Liver (tissue), 9 donors: ENCODE results near the gene COL5A1. TPM values are rescaled to one million over a fixed set of nuclear protein-coding genes. Genes with fewer than 3 reads are reported as not detected.

ENCODE experiments used
- DNase-seq: peaks from one replicate; pipeline ENCODE4 v3.0.0-alpha.2; 2017; ENCODE audit warnings: low spot score
- H3K27ac ChIP-seq, 2 donors: one replicate each; pipeline ENCODE4 v1.7.0; 2013; ENCODE audit warnings: inconsistent platforms in 2 of 2, low read length in 2 of 2, control low read depth in 1 of 2, low read depth in 1 of 2, mild to moderate bottlenecking in 1 of 2
- H3K27me3 ChIP-seq, 4 donors: one replicate each; pipeline versions ENCODE4 v1.6.1 to v1.7.0; 2013; ENCODE audit warnings: low read length in 3 of 4, inconsistent platforms in 1 of 4, mild to moderate bottlenecking in 1 of 4, moderate library complexity in 1 of 4; ENCODE audit not compliant: control insufficient read depth in 4 of 4, insufficient read depth in 4 of 4
- H3K36me3 ChIP-seq, 4 donors: one replicate each; pipeline versions ENCODE4 v1.6.1 to v1.7.0; 2013; ENCODE audit warnings: low read length in 3 of 4, mild to moderate bottlenecking in 3 of 4, low read depth in 1 of 4, moderate library complexity in 1 of 4; ENCODE audit not compliant: control insufficient read depth in 4 of 4, insufficient read depth in 3 of 4
- H3K4me1 ChIP-seq, 4 donors: one replicate each; pipeline versions ENCODE4 v1.6.1 to v1.7.0; 2013; ENCODE audit warnings: low read length in 3 of 4, mild to moderate bottlenecking in 3 of 4, moderate library complexity in 1 of 4; ENCODE audit not compliant: control insufficient read depth in 4 of 4, insufficient read depth in 4 of 4
- H3K4me3 ChIP-seq, 3 donors: one replicate each; pipeline versions ENCODE4 v1.6.1 to v1.7.0; 2013; ENCODE audit warnings: low read length in 3 of 3, control low read depth in 1 of 3, low read depth in 1 of 3, mild to moderate bottlenecking in 1 of 3
- H3K9ac ChIP-seq, 2 donors: one replicate each; pipeline ENCODE4 v1.7.0; 2013; ENCODE audit warnings: low read length in 2 of 2, mild to moderate bottlenecking in 2 of 2, moderate library complexity in 2 of 2, control low read depth in 1 of 2, low read depth in 1 of 2
- H3K9me3 ChIP-seq, 4 donors: one replicate each; pipeline versions ENCODE4 v1.6.1 to v1.7.0; 2013; ENCODE audit warnings: low read length in 3 of 4; ENCODE audit not compliant: control insufficient read depth in 4 of 4
- ATF3 ChIP-seq: IDR thresholded peaks from 2 replicates; pipeline ENCODE4 v1.6.1; 2016; ENCODE audit warnings: antibody characterized with exemption
- CTCF ChIP-seq: fragments of 150-350 bp; IDR thresholded peaks from 2 replicates; pipeline ENCODE4 v1.5.1; 2017; ENCODE audit warnings: improper control_type of control experiment, low read depth, low read length; ENCODE audit not compliant: missing input control
- EGR1 ChIP-seq, 2 donors: IDR thresholded peaks; 2 replicates each; pipeline ENCODE4 v1.6.1; 2016 to 2018; ENCODE audit warnings: antibody characterized with exemption in 2 of 2, low read depth in 2 of 2
- FOXA1 ChIP-seq: IDR thresholded peaks from 2 replicates; pipeline ENCODE4 v1.6.1; 2016; ENCODE audit warnings: antibody characterized with exemption
- HNF4A ChIP-seq, 2 donors: conservative IDR thresholded peaks; 2 replicates each; pipeline ENCODE4 v1.6.1; 2016; ENCODE audit warnings: antibody characterized with exemption in 2 of 2, mild to moderate bottlenecking in 2 of 2
- HNF4G ChIP-seq: IDR thresholded peaks from 2 replicates; pipeline ENCODE4 v1.6.1; 2016; ENCODE audit warnings: antibody characterized with exemption
- JUND ChIP-seq, 2 donors: IDR thresholded peaks; 2 replicates each; pipeline ENCODE4 v1.6.1; 2016; ENCODE audit warnings: antibody characterized with exemption in 2 of 2
- MAX ChIP-seq: IDR thresholded peaks from 2 replicates; pipeline ENCODE4 v1.6.1; 2016; ENCODE audit warnings: antibody characterized with exemption
- NR2F2 ChIP-seq: IDR thresholded peaks from 2 replicates; pipeline ENCODE4 v1.6.1; 2016; ENCODE audit warnings: antibody characterized with exemption
- RAD21 ChIP-seq, 2 donors: IDR thresholded peaks; 2 replicates each; pipeline ENCODE4 v1.6.1; 2016; ENCODE audit warnings: antibody characterized with exemption in 2 of 2, mild to moderate bottlenecking in 2 of 2
- REST ChIP-seq: IDR thresholded peaks from 2 replicates; pipeline ENCODE4 v1.6.1; 2016; ENCODE audit warnings: antibody characterized with exemption, mild to moderate bottlenecking
- RXRA ChIP-seq, 2 donors: IDR thresholded peaks; 2 replicates each; pipeline ENCODE4 v1.6.1; 2017 to 2018; ENCODE audit warnings: antibody characterized with exemption in 2 of 2, mild to moderate bottlenecking in 1 of 2
- SP1 ChIP-seq: IDR thresholded peaks from 2 replicates; pipeline ENCODE4 v1.6.1; 2018; ENCODE audit warnings: antibody characterized with exemption, mild to moderate bottlenecking
- TAF1 ChIP-seq: conservative IDR thresholded peaks from 2 replicates; pipeline ENCODE4 v1.6.1; 2016; ENCODE audit warnings: antibody characterized with exemption, mild to moderate bottlenecking
- YY1 ChIP-seq: IDR thresholded peaks from 2 replicates; pipeline ENCODE4 v1.6.1; 2016; ENCODE audit warnings: antibody characterized with exemption, mild to moderate bottlenecking
- ZBTB33 ChIP-seq: IDR thresholded peaks from 2 replicates; pipeline ENCODE4 v1.6.1; 2016; ENCODE audit warnings: antibody characterized with exemption
- WGBS: extraction: QIAGEN DNeasy Blood & Tissue Kit; methylation state at CpG from one replicate; pipeline ENCODE4 v1.1.7; 2013; 5-methylcytosine and 5-hydroxymethylcytosine counted together
- polyA plus RNA-seq, 2 donors: library from polyadenylated mRNA; stranded (reverse) in 1 of 2; unstranded in 1 of 2; fragments of 200-250 nt in 1 of 2; fragments of >200 nt in 1 of 2; fragmentation: Nextera tagmentation in 1 of 2; extraction: Ambion mirVana in 1 of 2; gene quantifications; one replicate each; pipeline versions ENCODE4 v1.2.1 to v1.2.3, GENCODE V29; 2013 to 2015
- total RNA-seq, 2 donors: library from RNA; depleted of rRNA; stranded (reverse); fragments of >200 nt; gene quantifications; one replicate each; pipeline ENCODE4 v1.2.3, GENCODE V29; 2014
- donor health status: healthy.
- donor health status: healthy.
- donor health status: healthy.
- donor health status: healthy.
- donor health status: healthy.

COL5A1 gene
- total and polyA plus RNA-seq, 4 donors = 0.67 to 15.6 (median 11.2) TPM

- no peak overlapping the region for H3K9ac ChIP-seq
- no peak for TF ChIP-seq RXRA (IDR thresholded peaks at IDR 0.05)
- TF ChIP-seq CTCF = no peak
- TF ChIP-seq SP1 = no peak
- no peak overlapping the region for H3K4me3 ChIP-seq
- H3K4me1 ChIP-seq = peaks cover 3 to 8% (median 8%) of the 10 kb centered on the region in 4 donors
- 85% methylated on average over 5 of the region's 5 CpGs for WGBS
- H3K9me3 ChIP-seq = no peaks in the 10 kb centered on the region
- peaks cover 0 to 4% (median 0%) of the 10 kb centered on the region in 4 donors for H3K27me3 ChIP-seq
- no peak overlapping the region for H3K27ac ChIP-seq
- no peaks in the 10 kb centered on the region for H3K36me3 ChIP-seq
- no peak for DNase-seq
Measured at GRCh38 chr9:134639994-134640393, 1.6 kb upstream of the COL5A1 start.

GRCh38 chr9:134640506-134641172, 964 bp upstream of the COL5A1 start:
- Histone ChIP-seq H3K36me3 (no peaks in the 10 kb centered on the region), H3K27me3 (peaks cover 0 to 4% (median 0%) of the 10 kb centered on the region in 4 donors), H3K4me1 (peaks cover 3 to 8% (median 8%) of the 10 kb centered on the region in 4 donors), H3K4me3 (no peak overlapping the region), H3K9me3 (no peaks in the 10 kb centered on the region), H3K27ac (peak overlapping the region in 1 of 2 donors; percentile 35), H3K9ac (no peak overlapping the region)
- no peak for DNase-seq
- 54% methylated on average over 14 of the region's 14 CpGs for WGBS
- TF ChIP-seq RXRA (IDR thresholded peaks at IDR 0.05) = no peak
- TF ChIP-seq SP1 = no peak
- TF ChIP-seq HNF4G = no peak
- no peak for TF ChIP-seq YY1
- no peak for TF ChIP-seq EGR1 (IDR thresholded peaks at IDR 0.05; ENCODE audit: low read depth in 2 of 2)
- no peak for TF ChIP-seq JUND (IDR thresholded peaks at IDR 0.05)
- TF ChIP-seq ATF3 = no peak
- TF ChIP-seq ZBTB33 = no peak
- no peak for TF ChIP-seq NR2F2
- no peak for TF ChIP-seq MAX
- no peak for TF ChIP-seq RAD21 (IDR thresholded peaks at IDR 0.05)

- Histone ChIP-seq H3K27me3 (peaks cover 0 to 4% (median 0%) of the 10 kb centered on the region in 4 donors), H3K9ac (no peak overlapping the region), H3K27ac (peak overlapping the region; percentile 76), H3K36me3 (no peaks in the 10 kb centered on the region), H3K9me3 (no peaks in the 10 kb centered on the region), H3K4me1 (peaks cover 3 to 12% (median 8%) of the 10 kb centered on the region in 4 donors), H3K4me3 (peak overlapping the region in 1 of 3 donors; percentile 47)
- DNase-seq = no peak
- TF ChIP-seq ATF3 (no peak), TAF1 (no peak), EGR1 (IDR thresholded peaks at IDR 0.05; ENCODE audit: low read depth in 2 of 2) (no peak), RAD21 (IDR thresholded peaks at IDR 0.05) (no peak), MAX (no peak), REST (no peak), HNF4A (conservative IDR thresholded peaks at IDR 0.05) (no peak), JUND (IDR thresholded peaks at IDR 0.05) (no peak), YY1 (no peak), SP1 (no peak), NR2F2 (no peak), FOXA1 (no peak)
- 3% methylated on average over 58 of the region's 58 CpGs for WGBS
Measured at GRCh38 chr9:134641990-134642384, 384 bp downstream of the COL5A1 start.
